C4-2B (cell line): Measurements from ENCODE around the gene CUL9.

Experiments used
- CTCF ChIP-seq: fragments of 450-650 bp; conservative IDR thresholded peaks from 2 replicates; pipeline ENCODE4 v1.5.1; 2017; ENCODE audit warnings: mild to moderate bottlenecking
- ZFX ChIP-seq: fragments of 450-650 bp; IDR thresholded peaks from 2 replicates; pipeline ENCODE4 v1.6.1; 2017

- no peak for TF ChIP-seq CTCF
- no peak for TF ChIP-seq ZFX
These were observed 89.3 kb downstream of the CUL9 start for GRCh38 chr6:43271103-43271815.
